ENCODE data around the gene POLR3K. TPM values are rescaled to one million over a fixed set of nuclear protein-coding genes. Genes with fewer than 3 reads are reported as not detected.

The POLR3K gene
- total and polyA plus RNA-seq, 4 donors = 2.8 to 9.8 (median 7.4) TPM

DNA sequence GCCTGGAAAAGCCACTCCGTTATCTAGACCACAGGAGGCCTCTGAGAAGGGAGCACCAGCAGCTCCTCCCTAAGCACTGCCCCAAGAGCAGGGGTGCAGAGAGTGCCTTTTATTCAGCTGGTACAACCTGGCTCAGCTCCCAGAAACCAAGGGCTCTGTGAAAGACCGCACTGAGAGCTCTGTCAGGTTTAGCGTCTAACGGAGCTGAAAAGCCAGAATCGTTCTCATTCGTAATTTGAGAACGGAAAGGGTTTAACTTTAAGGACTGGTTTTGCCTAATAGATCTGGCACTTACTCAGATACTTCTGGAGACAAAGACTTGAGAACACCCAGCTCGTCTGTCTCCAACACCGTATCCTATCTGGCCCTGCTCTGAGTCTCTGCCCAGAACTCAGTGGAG lies 38.1 kb upstream of the POLR3K start:
- Histone ChIP-seq H3K36me3 (ENCODE audit: control insufficient read depth in 4 of 4, insufficient read depth in 3 of 4, low read depth in 1 of 4, low read length in 3 of 4) (peaks cover 0 to 22% (median 9%) of the 10 kb centered on the region in 4 donors), H3K4me3 (ENCODE audit: low read depth in 1 of 3, low read length in 3 of 3) (no peak overlapping the region), H3K9ac (ENCODE audit: low read depth in 1 of 2, low read length in 2 of 2) (no peak overlapping the region), H3K27me3 (ENCODE audit: control insufficient read depth in 4 of 4, insufficient read depth in 4 of 4, low read length in 3 of 4) (no peaks in the 10 kb centered on the region), H3K27ac (ENCODE audit: low read depth in 1 of 2, low read length in 2 of 2) (no peak overlapping the region), H3K9me3 (ENCODE audit: control insufficient read depth in 4 of 4, low read length in 3 of 4) (no peaks in the 10 kb centered on the region), H3K4me1 (ENCODE audit: control insufficient read depth in 4 of 4, insufficient read depth in 4 of 4, low read length in 3 of 4) (no peaks in the 10 kb centered on the region)
- no peak for DNase-seq (ENCODE audit: low spot score)
- 85% methylated on average over 9 of the region's 9 CpGs for WGBS
- TF ChIP-seq JUND (IDR thresholded peaks at IDR 0.05) (no peak), GABPA (IDR thresholded peaks at IDR 0.05 in 1 of 2, conservative IDR thresholded peaks at IDR 0.05 in 1 of 2) (no peak), FOXA2 (IDR thresholded peaks at IDR 0.05) (no peak), HNF4A (conservative IDR thresholded peaks at IDR 0.05) (no peak), EGR1 (IDR thresholded peaks at IDR 0.05; ENCODE audit: low read depth in 2 of 2) (no peak), HNF4G (IDR thresholded peaks at IDR 0.05) (no peak), RAD21 (IDR thresholded peaks at IDR 0.05) (no peak), YY1 (IDR thresholded peaks at IDR 0.05) (no peak)
- TF ChIP-seq, protein P1, sequence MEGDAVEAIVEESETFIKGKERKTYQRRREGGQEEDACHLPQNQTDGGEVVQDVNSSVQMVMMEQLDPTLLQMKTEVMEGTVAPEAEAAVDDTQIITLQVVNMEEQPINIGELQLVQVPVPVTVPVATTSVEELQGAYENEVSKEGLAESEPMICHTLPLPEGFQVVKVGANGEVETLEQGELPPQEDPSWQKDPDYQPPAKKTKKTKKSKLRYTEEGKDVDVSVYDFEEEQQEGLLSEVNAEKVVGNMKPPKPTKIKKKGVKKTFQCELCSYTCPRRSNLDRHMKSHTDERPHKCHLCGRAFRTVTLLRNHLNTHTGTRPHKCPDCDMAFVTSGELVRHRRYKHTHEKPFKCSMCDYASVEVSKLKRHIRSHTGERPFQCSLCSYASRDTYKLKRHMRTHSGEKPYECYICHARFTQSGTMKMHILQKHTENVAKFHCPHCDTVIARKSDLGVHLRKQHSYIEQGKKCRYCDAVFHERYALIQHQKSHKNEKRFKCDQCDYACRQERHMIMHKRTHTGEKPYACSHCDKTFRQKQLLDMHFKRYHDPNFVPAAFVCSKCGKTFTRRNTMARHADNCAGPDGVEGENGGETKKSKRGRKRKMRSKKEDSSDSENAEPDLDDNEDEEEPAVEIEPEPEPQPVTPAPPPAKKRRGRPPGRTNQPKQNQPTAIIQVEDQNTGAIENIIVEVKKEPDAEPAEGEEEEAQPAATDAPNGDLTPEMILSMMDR (IDR thresholded peaks at IDR 0.05; ENCODE audit: low read depth, low read length, missing input control) = no peak
- TF ChIP-seq, protein P2, sequence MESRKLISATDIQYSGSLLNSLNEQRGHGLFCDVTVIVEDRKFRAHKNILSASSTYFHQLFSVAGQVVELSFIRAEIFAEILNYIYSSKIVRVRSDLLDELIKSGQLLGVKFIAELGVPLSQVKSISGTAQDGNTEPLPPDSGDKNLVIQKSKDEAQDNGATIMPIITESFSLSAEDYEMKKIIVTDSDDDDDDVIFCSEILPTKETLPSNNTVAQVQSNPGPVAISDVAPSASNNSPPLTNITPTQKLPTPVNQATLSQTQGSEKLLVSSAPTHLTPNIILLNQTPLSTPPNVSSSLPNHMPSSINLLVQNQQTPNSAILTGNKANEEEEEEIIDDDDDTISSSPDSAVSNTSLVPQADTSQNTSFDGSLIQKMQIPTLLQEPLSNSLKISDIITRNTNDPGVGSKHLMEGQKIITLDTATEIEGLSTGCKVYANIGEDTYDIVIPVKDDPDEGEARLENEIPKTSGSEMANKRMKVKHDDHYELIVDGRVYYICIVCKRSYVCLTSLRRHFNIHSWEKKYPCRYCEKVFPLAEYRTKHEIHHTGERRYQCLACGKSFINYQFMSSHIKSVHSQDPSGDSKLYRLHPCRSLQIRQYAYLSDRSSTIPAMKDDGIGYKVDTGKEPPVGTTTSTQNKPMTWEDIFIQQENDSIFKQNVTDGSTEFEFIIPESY (IDR thresholded peaks at IDR 0.05) = no peak
- TF ChIP-seq, protein P3, sequence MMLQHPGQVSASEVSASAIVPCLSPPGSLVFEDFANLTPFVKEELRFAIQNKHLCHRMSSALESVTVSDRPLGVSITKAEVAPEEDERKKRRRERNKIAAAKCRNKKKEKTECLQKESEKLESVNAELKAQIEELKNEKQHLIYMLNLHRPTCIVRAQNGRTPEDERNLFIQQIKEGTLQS (IDR thresholded peaks at IDR 0.05) = no peak
- TF ChIP-seq, protein P4, sequence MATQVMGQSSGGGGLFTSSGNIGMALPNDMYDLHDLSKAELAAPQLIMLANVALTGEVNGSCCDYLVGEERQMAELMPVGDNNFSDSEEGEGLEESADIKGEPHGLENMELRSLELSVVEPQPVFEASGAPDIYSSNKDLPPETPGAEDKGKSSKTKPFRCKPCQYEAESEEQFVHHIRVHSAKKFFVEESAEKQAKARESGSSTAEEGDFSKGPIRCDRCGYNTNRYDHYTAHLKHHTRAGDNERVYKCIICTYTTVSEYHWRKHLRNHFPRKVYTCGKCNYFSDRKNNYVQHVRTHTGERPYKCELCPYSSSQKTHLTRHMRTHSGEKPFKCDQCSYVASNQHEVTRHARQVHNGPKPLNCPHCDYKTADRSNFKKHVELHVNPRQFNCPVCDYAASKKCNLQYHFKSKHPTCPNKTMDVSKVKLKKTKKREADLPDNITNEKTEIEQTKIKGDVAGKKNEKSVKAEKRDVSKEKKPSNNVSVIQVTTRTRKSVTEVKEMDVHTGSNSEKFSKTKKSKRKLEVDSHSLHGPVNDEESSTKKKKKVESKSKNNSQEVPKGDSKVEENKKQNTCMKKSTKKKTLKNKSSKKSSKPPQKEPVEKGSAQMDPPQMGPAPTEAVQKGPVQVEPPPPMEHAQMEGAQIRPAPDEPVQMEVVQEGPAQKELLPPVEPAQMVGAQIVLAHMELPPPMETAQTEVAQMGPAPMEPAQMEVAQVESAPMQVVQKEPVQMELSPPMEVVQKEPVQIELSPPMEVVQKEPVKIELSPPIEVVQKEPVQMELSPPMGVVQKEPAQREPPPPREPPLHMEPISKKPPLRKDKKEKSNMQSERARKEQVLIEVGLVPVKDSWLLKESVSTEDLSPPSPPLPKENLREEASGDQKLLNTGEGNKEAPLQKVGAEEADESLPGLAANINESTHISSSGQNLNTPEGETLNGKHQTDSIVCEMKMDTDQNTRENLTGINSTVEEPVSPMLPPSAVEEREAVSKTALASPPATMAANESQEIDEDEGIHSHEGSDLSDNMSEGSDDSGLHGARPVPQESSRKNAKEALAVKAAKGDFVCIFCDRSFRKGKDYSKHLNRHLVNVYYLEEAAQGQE (IDR thresholded peaks at IDR 0.05) = no peak

DNA sequence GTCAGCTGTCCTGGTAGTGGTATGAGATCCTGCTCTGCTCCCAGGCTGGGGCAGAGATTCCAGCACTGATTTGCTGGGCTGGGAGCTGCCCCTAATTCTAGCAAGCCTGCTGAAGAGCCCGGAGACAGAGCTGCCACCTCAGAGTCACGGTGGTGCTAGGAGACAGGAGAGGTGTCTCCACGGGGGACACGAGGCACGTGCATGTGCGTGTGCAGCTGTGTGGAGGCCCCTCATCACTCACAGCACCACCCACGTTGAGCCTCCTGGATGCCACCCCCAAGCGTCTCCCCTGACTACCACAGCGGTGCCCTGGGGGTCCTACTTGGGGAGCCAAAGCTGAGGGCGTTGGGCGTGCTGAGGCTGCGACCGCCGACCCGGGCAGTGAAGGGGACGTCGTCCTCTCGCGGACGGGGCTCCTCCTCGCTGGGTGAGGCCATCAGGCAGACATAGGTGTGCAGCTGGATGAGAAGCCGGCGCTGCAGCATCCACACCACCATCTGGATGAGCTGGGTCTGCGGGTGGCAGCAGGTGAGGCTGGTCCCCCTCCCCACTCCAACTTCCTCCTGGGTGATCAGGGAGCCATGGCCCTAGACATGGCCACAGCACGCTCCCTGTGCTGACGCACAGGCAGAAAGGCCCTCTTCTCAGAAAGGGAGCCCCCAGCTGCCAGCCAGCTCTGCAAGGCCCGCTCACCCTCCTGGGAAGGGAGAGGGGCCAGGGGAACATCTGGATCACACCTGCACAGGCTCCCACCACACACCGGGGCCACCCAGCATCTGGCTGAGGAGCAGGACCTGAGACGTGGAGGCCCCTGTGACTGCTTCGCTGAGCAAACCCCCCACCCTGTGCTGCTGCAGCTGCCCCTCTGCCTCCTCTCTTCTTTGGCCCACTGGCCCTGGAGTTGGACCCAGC lies 36.2 kb upstream of the POLR3K start:
- H3K4me3 ChIP-seq (ENCODE audit: low read depth in 1 of 3, low read length in 3 of 3) = no peak overlapping the region
- peaks cover 0 to 7% (median 2%) of the 10 kb centered on the region in 4 donors for H3K4me1 ChIP-seq (ENCODE audit: control insufficient read depth in 4 of 4, insufficient read depth in 4 of 4, low read length in 3 of 4)
- H3K27me3 ChIP-seq (ENCODE audit: control insufficient read depth in 4 of 4, insufficient read depth in 4 of 4, low read length in 3 of 4) = no peaks in the 10 kb centered on the region
- WGBS = 96% methylated on average over 30 of the region's 30 CpGs
- no peak for DNase-seq (ENCODE audit: low spot score)
- H3K27ac ChIP-seq (ENCODE audit: low read depth in 1 of 2, low read length in 2 of 2) = no peak overlapping the region
- no peak overlapping the region for H3K9ac ChIP-seq (ENCODE audit: low read depth in 1 of 2, low read length in 2 of 2)
- H3K36me3 ChIP-seq (ENCODE audit: control insufficient read depth in 4 of 4, insufficient read depth in 3 of 4, low read depth in 1 of 4, low read length in 3 of 4) = peaks cover 0 to 36% (median 11%) of the 10 kb centered on the region in 4 donors
- no peaks in the 10 kb centered on the region for H3K9me3 ChIP-seq (ENCODE audit: control insufficient read depth in 4 of 4, low read length in 3 of 4)
- TF ChIP-seq, protein P4 (IDR thresholded peaks at IDR 0.05) = no peak
- TF ChIP-seq EGR1 (IDR thresholded peaks at IDR 0.05; ENCODE audit: low read depth in 2 of 2) = no peak
- no peak for TF ChIP-seq YY1 (IDR thresholded peaks at IDR 0.05)
- TF ChIP-seq FOXA1 (IDR thresholded peaks at IDR 0.05) = no peak
- TF ChIP-seq HNF4A (conservative IDR thresholded peaks at IDR 0.05) = no peak
- TF ChIP-seq, protein P5, sequence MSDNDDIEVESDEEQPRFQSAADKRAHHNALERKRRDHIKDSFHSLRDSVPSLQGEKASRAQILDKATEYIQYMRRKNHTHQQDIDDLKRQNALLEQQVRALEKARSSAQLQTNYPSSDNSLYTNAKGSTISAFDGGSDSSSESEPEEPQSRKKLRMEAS (IDR thresholded peaks at IDR 0.05) = no peak
- no peak for TF ChIP-seq RXRA (IDR thresholded peaks at IDR 0.05)
- no peak for TF ChIP-seq TAF1 (conservative IDR thresholded peaks at IDR 0.05)
- no peak for TF ChIP-seq FOXA2 (IDR thresholded peaks at IDR 0.05)
- TF ChIP-seq, protein P2 (IDR thresholded peaks at IDR 0.05) = no peak

All from liver (tissue), 9 donors.